ENCODE data around the gene MICU1.

Gene MICU1

GRCh38 chr10:72379776-72380175, 246.1 kb downstream of the MICU1 start:
- no peaks in the 10 kb centered on the region for H3K4me1 ChIP-seq (ENCODE audit: insufficient read depth, insufficient read length)
- TF ChIP-seq SUZ12 (IDR thresholded peaks at IDR 0.05; ENCODE audit: extremely low read depth, insufficient read depth, insufficient read length) = no peak
- TF ChIP-seq ZNF274 (IDR thresholded peaks at IDR 0.05; ENCODE audit: low read depth, low read length) = no peak
- no peak for TF ChIP-seq YY1 (IDR thresholded peaks at IDR 0.05; ENCODE audit: insufficient read depth, insufficient read length)
- H3K4me3 ChIP-seq (ENCODE audit: insufficient read length, low read depth) = no peak overlapping the region
- H3K9ac ChIP-seq (ENCODE audit: insufficient read length, low read depth) = no peak overlapping the region
- H3K36me3 ChIP-seq (ENCODE audit: insufficient read depth, insufficient read length, low read length) = no peaks in the 10 kb centered on the region
- DNase-seq (ENCODE audit: low read depth, low spot score) = no peak
- H3K27me3 ChIP-seq (ENCODE audit: insufficient read depth, insufficient read length) = no peaks in the 10 kb centered on the region
- no peaks in the 10 kb centered on the region for H3K9me3 ChIP-seq (ENCODE audit: insufficient read depth, low read length)

- Histone ChIP-seq H3K9ac (ENCODE audit: insufficient read length, low read depth) (no peak overlapping the region), H3K4me1 (ENCODE audit: insufficient read depth, insufficient read length) (no peaks in the 10 kb centered on the region), H3K9me3 (ENCODE audit: insufficient read depth, low read length) (no peaks in the 10 kb centered on the region), H3K36me3 (ENCODE audit: insufficient read depth, insufficient read length, low read length) (no peaks in the 10 kb centered on the region), H3K4me3 (ENCODE audit: insufficient read length, low read depth) (no peak overlapping the region), H3K27me3 (ENCODE audit: insufficient read depth, insufficient read length) (no peaks in the 10 kb centered on the region)
- TF ChIP-seq ZNF274 (IDR thresholded peaks at IDR 0.05; ENCODE audit: low read depth, low read length) = no peak
- no peak for TF ChIP-seq YY1 (IDR thresholded peaks at IDR 0.05; ENCODE audit: insufficient read depth, insufficient read length)
- no peak for TF ChIP-seq SUZ12 (IDR thresholded peaks at IDR 0.05; ENCODE audit: extremely low read depth, insufficient read depth, insufficient read length)
- no peak for DNase-seq (ENCODE audit: low read depth, low spot score)
Measured at GRCh38 chr10:72379062-72379461, 246.8 kb downstream of the MICU1 start.

GRCh38 chr10:72375585-72375984, 250.3 kb downstream of the MICU1 start:
- no peak for TF ChIP-seq SUZ12 (IDR thresholded peaks at IDR 0.05; ENCODE audit: extremely low read depth, insufficient read depth, insufficient read length)
- no peak for TF ChIP-seq YY1 (IDR thresholded peaks at IDR 0.05; ENCODE audit: insufficient read depth, insufficient read length)
- no peak for TF ChIP-seq ZNF274 (IDR thresholded peaks at IDR 0.05; ENCODE audit: low read depth, low read length)
- no peak overlapping the region for H3K4me3 ChIP-seq (ENCODE audit: insufficient read length, low read depth)
- H3K4me1 ChIP-seq (ENCODE audit: insufficient read depth, insufficient read length) = no peaks in the 10 kb centered on the region
- no peaks in the 10 kb centered on the region for H3K36me3 ChIP-seq (ENCODE audit: insufficient read depth, insufficient read length, low read length)
- no peaks in the 10 kb centered on the region for H3K9me3 ChIP-seq (ENCODE audit: insufficient read depth, low read length)
- no peak overlapping the region for H3K9ac ChIP-seq (ENCODE audit: insufficient read length, low read depth)
- H3K27me3 ChIP-seq (ENCODE audit: insufficient read depth, insufficient read length) = no peaks in the 10 kb centered on the region
- DNase-seq (ENCODE audit: low read depth, low spot score) = no peak

- no peak overlapping the region for H3K9ac ChIP-seq (ENCODE audit: insufficient read length, low read depth)
Measured at GRCh38 chr10:72375173-72375572, 250.7 kb downstream of the MICU1 start.

GRCh38 chr10:72370201-72370722, 255.6 kb downstream of the MICU1 start:
- Histone ChIP-seq H3K4me1 (ENCODE audit: insufficient read depth, insufficient read length) (no peaks in the 10 kb centered on the region), H3K36me3 (ENCODE audit: insufficient read depth, insufficient read length, low read length) (peaks cover 12% of the 10 kb centered on the region), H3K4me3 (ENCODE audit: insufficient read length, low read depth) (no peak overlapping the region), H3K9me3 (ENCODE audit: insufficient read depth, low read length) (no peaks in the 10 kb centered on the region), H3K9ac (ENCODE audit: insufficient read length, low read depth) (no peak overlapping the region), H3K27me3 (ENCODE audit: insufficient read depth, insufficient read length) (no peaks in the 10 kb centered on the region)
- DNase-seq (ENCODE audit: low read depth, low spot score) = no peak
- TF ChIP-seq ZNF274 (IDR thresholded peaks at IDR 0.05; ENCODE audit: low read depth, low read length) = no peak
- no peak for TF ChIP-seq YY1 (IDR thresholded peaks at IDR 0.05; ENCODE audit: insufficient read depth, insufficient read length)
- TF ChIP-seq SUZ12 (IDR thresholded peaks at IDR 0.05; ENCODE audit: extremely low read depth, insufficient read depth, insufficient read length) = no peak

More at GRCh38 chr10:72375173-72375572, 250.7 kb downstream of the MICU1 start:
- DNase-seq (ENCODE audit: low read depth, low spot score) = no peak
- Histone ChIP-seq H3K27me3 (ENCODE audit: insufficient read depth, insufficient read length) (no peaks in the 10 kb centered on the region), H3K4me3 (ENCODE audit: insufficient read length, low read depth) (no peak overlapping the region), H3K36me3 (ENCODE audit: insufficient read depth, insufficient read length, low read length) (no peaks in the 10 kb centered on the region), H3K4me1 (ENCODE audit: insufficient read depth, insufficient read length) (no peaks in the 10 kb centered on the region), H3K9me3 (ENCODE audit: insufficient read depth, low read length) (no peaks in the 10 kb centered on the region)
- TF ChIP-seq ZNF274 (IDR thresholded peaks at IDR 0.05; ENCODE audit: low read depth, low read length) = no peak
- TF ChIP-seq YY1 (IDR thresholded peaks at IDR 0.05; ENCODE audit: insufficient read depth, insufficient read length) = no peak

GRCh38 chr10:72367301-72367960, 258.4 kb downstream of the MICU1 start:
- Histone ChIP-seq H3K9ac (ENCODE audit: insufficient read length, low read depth) (no peak overlapping the region), H3K27me3 (ENCODE audit: insufficient read depth, insufficient read length) (no peaks in the 10 kb centered on the region), H3K4me1 (ENCODE audit: insufficient read depth, insufficient read length) (peaks cover 3% of the 10 kb centered on the region), H3K9me3 (ENCODE audit: insufficient read depth, low read length) (no peaks in the 10 kb centered on the region), H3K4me3 (ENCODE audit: insufficient read length, low read depth) (no peak overlapping the region), H3K36me3 (ENCODE audit: insufficient read depth, insufficient read length, low read length) (peaks cover 18% of the 10 kb centered on the region)
- TF ChIP-seq YY1 (IDR thresholded peaks at IDR 0.05; ENCODE audit: insufficient read depth, insufficient read length) (no peak), ZNF274 (IDR thresholded peaks at IDR 0.05; ENCODE audit: low read depth, low read length) (no peak), SUZ12 (IDR thresholded peaks at IDR 0.05; ENCODE audit: extremely low read depth, insufficient read depth, insufficient read length) (no peak)
- DNase-seq (ENCODE audit: low read depth, low spot score) = no peak

- TF ChIP-seq SUZ12 (IDR thresholded peaks at IDR 0.05; ENCODE audit: extremely low read depth, insufficient read depth, insufficient read length) (no peak), YY1 (IDR thresholded peaks at IDR 0.05; ENCODE audit: insufficient read depth, insufficient read length) (no peak), ZNF274 (IDR thresholded peaks at IDR 0.05; ENCODE audit: low read depth, low read length) (no peak)
- H3K4me3 ChIP-seq (ENCODE audit: insufficient read length, low read depth) = no peak overlapping the region
- H3K9ac ChIP-seq (ENCODE audit: insufficient read length, low read depth) = no peak overlapping the region
- no peak for DNase-seq (ENCODE audit: low read depth, low spot score)
- H3K36me3 ChIP-seq (ENCODE audit: insufficient read depth, insufficient read length, low read length) = peaks cover 18% of the 10 kb centered on the region
- H3K27me3 ChIP-seq (ENCODE audit: insufficient read depth, insufficient read length) = no peaks in the 10 kb centered on the region
- H3K4me1 ChIP-seq (ENCODE audit: insufficient read depth, insufficient read length) = peaks cover 3% of the 10 kb centered on the region
- no peaks in the 10 kb centered on the region for H3K9me3 ChIP-seq (ENCODE audit: insufficient read depth, low read length)
Measured at GRCh38 chr10:72365106-72365895, 260.6 kb downstream of the MICU1 start.

Measured in NT2/D1 (cell line).